ENCODE results near the gene TYW5.

GRCh38 chr2:199999166-199999565 lies 43.9 kb upstream of the TYW5 start:
- TF ChIP-seq CTCF (IDR thresholded peaks at IDR 0.05) (no peak), POLR2A (IDR thresholded peaks at IDR 0.05) (no peak)
